Neuron (in vitro differentiated cells): ENCODE data around the gene CXCR1.
"Not testable (repeated sequence)": the region's sequence is repeated elsewhere in the genome, so short reads cannot be mapped to it uniquely, and the experiment has no call there.

Source experiments
- H2AFZ ChIP-seq: one replicate; pipeline ENCODE4 v1.6.1; 2013; ENCODE audit warnings: low read depth, mild to moderate bottlenecking, inconsistent platforms, low read length, moderate library complexity
- H3K27me3 ChIP-seq: one replicate; pipeline ENCODE4 v1.6.1; 2013; ENCODE audit warnings: low read length; ENCODE audit not compliant: insufficient read depth
- H3K36me3 ChIP-seq: one replicate; pipeline ENCODE4 v1.6.1; 2013; ENCODE audit warnings: low read length; ENCODE audit not compliant: insufficient read depth
- H3K4me1 ChIP-seq: one replicate; pipeline ENCODE4 v1.6.1; 2013; ENCODE audit warnings: low read length; ENCODE audit not compliant: insufficient read depth
- H3K4me3 ChIP-seq: 2 replicates; pipeline ENCODE4 v1.5.1; 2013; ENCODE audit warnings: mild to moderate bottlenecking, low read length, moderate library complexity
- H3K9me3 ChIP-seq: one replicate; pipeline ENCODE4 v1.6.1; 2013; ENCODE audit warnings: low read length

The CXCR1 gene

DNA sequence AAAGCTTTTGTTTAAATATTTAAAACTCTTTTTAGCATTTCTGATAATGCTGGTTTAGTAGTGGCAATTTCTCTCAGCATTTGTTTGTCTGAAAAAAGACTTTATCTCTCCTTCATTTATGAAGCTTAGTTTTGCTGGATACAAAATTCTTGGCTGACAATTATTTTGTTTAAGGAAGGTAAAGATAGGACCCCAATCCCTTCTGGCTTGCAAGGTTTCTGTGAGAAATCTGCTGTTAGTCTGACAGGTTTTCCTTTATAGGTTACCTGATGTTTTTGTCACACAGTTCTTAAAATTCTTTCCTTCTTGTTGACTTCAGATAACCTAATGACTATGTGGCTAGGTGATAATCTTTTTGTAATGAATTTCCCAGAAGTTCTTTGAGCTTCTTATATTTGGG lies 44.5 kb downstream of the CXCR1 start:
- not testable (repeated sequence) for H3K9me3 ChIP-seq, H3K4me1 ChIP-seq, H3K27me3 ChIP-seq, H3K36me3 ChIP-seq, H2AFZ ChIP-seq, H3K4me3 ChIP-seq

- H3K27me3 ChIP-seq, H3K4me1 ChIP-seq, H3K4me3 ChIP-seq, H2AFZ ChIP-seq, H3K36me3 ChIP-seq, H3K9me3 ChIP-seq: not testable (repeated sequence)
Observed at GRCh38 chr2:218121789-218122188, 45.0 kb downstream of the CXCR1 start.
